HEK293 (cell line): ENCODE measurements around the gene BAIAP2.
A peak's percentile ranks its signal among the peaks of the same experiment; 100 is the strongest.

Experiments used
- CTCF ChIA-PET: fragments of 350-600 bp; formaldehyde crosslinking; extraction: SDS; loops from one replicate; lab custom pipeline; 2021; ENCODE audit warnings: antibody characterized with exemption; lab: Yijun Ruan, JAX
- POLR2A ChIA-PET: fragments of 300-600 bp; formaldehyde crosslinking; extraction: SDS; loops from one replicate; lab custom pipeline; 2020; ENCODE audit warnings: antibody characterized with exemption, inconsistent platforms; lab: Yijun Ruan, JAX
- H3K27ac ChIP-seq: fragments of 200-500 bp; sonication (Bioruptor generic); 2 replicates; pipeline ENCODE4 v1.5.1; 2014; ENCODE audit warnings: low read depth, low read length, control low read depth, inconsistent platforms; ENCODE audit errors: extremely low read depth
- H3K36me3 ChIP-seq, 2 experiments: fragments of 200-500 bp in 1 of 2; sonication (Bioruptor generic) in 1 of 2; 1 replicate in 1 of 2; 2 replicates in 1 of 2; pipeline ENCODE4 v1.5.1; 2014 to 2017; ENCODE audit warnings: inconsistent platforms in 2 of 2, low read length in 2 of 2; ENCODE audit not compliant: control insufficient read depth in 2 of 2, insufficient read depth in 1 of 2
- H3K4me1 ChIP-seq: fragments of 200-500 bp; sonication (Bioruptor generic); 2 replicates; pipeline ENCODE4 v1.5.1; 2014; ENCODE audit warnings: mild to moderate bottlenecking, low read length, inconsistent platforms; ENCODE audit not compliant: control insufficient read depth, insufficient read depth
- H3K4me3 ChIP-seq: 2 replicates; pipeline ENCODE4 v1.5.1; 2011; ENCODE audit warnings: low read depth, mild to moderate bottlenecking, control low read depth, low read length, moderate library complexity
- H3K9me3 ChIP-seq: fragments of 200-500 bp; sonication (Bioruptor generic); 2 replicates; pipeline ENCODE4 v1.5.1; 2014; ENCODE audit warnings: low read depth, low read length, inconsistent platforms; ENCODE audit not compliant: control insufficient read depth, insufficient read depth
- EGR2 ChIP-seq: fragments of 450-650 bp; formaldehyde crosslinking; IDR thresholded peaks from 2 replicates; pipeline ENCODE4 v1.5.1; 2016; ENCODE audit warnings: low read depth, missing biosample characterization, missing genetic modification characterization
- KLF10 ChIP-seq: fragments of 450-650 bp; IDR thresholded peaks from 2 replicates; pipeline ENCODE4 v1.5.1; 2018; ENCODE audit warnings: missing biosample characterization, mild to moderate bottlenecking, missing genetic modification characterization
- SP2 ChIP-seq: fragments of 450-650 bp; formaldehyde crosslinking; IDR thresholded peaks from 2 replicates; pipeline ENCODE4 v1.5.1; 2016; ENCODE audit warnings: missing biosample characterization, missing genetic modification characterization
- ZBTB1 ChIP-seq: fragments of 450-650 bp; formaldehyde crosslinking; IDR thresholded peaks from 2 replicates; pipeline ENCODE4 v1.5.1; 2016; ENCODE audit warnings: missing biosample characterization, missing genetic modification characterization
- ZNF354C ChIP-seq: fragments of 450-650 bp; formaldehyde crosslinking; IDR thresholded peaks from 2 replicates; pipeline ENCODE4 v1.5.1; 2016; ENCODE audit warnings: missing biosample characterization, missing genetic modification characterization, low read depth, borderline replicate concordance
- ZNF624 ChIP-seq: fragments of 450-650 bp; formaldehyde crosslinking; IDR thresholded peaks from 2 replicates; pipeline ENCODE4 v1.5.1; 2017; ENCODE audit warnings: missing biosample characterization, missing genetic modification characterization
- ZNF791 ChIP-seq: fragments of 450-650 bp; formaldehyde crosslinking; IDR thresholded peaks from 2 replicates; pipeline ENCODE4 v1.5.1; 2016; ENCODE audit warnings: missing biosample characterization, missing genetic modification characterization
- TF ChIP-seq, protein P1 (sequence below): fragments of 450-650 bp; formaldehyde crosslinking; IDR thresholded peaks from 2 replicates; pipeline ENCODE4 v1.5.1; 2017; ENCODE audit warnings: missing biosample characterization, missing genetic modification characterization
- TF ChIP-seq, protein P2 (sequence below): fragments of 450-650 bp; formaldehyde crosslinking; IDR thresholded peaks from 2 replicates; pipeline ENCODE4 v1.5.1; 2016; ENCODE audit warnings: missing biosample characterization, missing genetic modification characterization, borderline replicate concordance
- TF ChIP-seq, protein P3 (sequence below): fragments of 450-650 bp; formaldehyde crosslinking; IDR thresholded peaks from 2 replicates; pipeline ENCODE4 v1.5.1; 2016; ENCODE audit warnings: missing biosample characterization, missing genetic modification characterization
- TF ChIP-seq, protein P4 (sequence below): fragments of 450-650 bp; IDR thresholded peaks from 2 replicates; pipeline ENCODE4 v1.5.1; 2018; ENCODE audit warnings: missing biosample characterization, missing genetic modification characterization
- TF ChIP-seq, protein P5 (sequence below): fragments of 450-650 bp; formaldehyde crosslinking; IDR thresholded peaks from 2 replicates; pipeline ENCODE4 v1.5.1; 2016; ENCODE audit warnings: missing biosample characterization, missing genetic modification characterization

Gene BAIAP2

DNA sequence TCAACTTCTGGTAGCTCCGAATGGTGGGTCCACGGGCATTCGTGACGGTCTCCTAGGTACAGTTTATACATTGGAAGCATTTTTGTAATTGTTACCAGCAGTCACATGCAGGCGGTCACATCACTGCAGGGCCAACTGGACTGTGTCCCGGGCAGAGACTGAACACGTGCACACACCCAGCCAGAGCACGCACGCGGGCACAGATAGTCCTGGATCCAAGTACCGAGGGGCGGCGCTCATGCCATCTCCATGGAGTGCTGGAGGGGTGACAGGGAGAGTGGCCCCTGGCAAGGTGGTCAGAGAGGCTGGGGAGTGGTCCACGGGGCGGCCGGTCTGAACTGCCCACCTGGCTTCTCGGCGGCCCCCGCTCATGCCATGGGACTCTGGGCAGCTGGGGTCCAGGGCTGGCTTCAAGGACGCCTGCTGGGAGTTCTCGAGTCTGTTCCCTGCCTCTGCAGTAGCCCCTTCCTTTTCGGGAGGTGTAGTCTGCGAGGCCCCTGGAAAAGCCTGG is 34.2 kb downstream of the BAIAP2 start (continued):
- TF ChIP-seq, protein P1, sequence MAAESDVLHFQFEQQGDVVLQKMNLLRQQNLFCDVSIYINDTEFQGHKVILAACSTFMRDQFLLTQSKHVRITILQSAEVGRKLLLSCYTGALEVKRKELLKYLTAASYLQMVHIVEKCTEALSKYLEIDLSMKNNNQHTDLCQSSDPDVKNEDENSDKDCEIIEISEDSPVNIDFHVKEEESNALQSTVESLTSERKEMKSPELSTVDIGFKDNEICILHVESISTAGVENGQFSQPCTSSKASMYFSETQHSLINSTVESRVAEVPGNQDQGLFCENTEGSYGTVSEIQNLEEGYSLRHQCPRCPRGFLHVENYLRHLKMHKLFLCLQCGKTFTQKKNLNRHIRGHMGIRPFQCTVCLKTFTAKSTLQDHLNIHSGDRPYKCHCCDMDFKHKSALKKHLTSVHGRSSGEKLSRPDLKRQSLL (tag by site-specific recombination) = no peak

DNA sequence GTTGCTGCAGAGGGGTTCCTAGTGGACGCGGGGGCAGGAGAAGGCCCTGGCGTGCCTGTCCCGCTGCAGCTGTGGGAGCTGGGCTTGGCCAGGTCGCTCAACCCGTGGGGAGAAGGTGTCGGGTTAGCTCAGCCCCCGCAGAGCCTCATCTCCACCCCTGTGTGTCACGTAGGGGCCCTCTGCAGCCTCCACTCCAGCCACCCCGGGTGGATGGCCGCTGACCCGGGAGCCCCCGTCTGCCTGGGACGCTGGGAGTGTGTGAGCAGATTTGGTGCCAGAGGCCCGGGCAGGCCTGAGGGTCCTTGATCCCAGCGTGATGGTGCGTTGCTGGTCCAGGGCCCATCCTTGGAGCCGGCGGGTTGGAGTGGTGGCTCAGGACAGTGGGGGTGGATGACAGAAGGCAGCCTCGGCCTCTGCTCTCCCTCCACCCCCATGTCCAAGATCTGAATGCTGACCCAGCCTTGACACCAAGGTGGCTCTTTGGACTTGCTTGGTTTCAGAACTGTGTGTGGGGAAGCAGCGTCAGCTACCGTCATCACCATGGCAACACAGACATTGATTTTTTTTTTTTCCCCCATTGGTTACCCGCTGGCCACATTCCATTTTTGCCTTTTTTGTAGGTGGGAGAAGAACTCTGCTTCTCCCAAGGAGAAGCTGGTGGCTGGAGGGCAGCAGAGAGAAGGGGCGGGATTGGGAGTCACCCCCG is 35.7 kb downstream of the BAIAP2 start:
- ChIA-PET CTCF (interaction anchor here (0.6 to 0.9 kb wide), 2 partner anchors 31 to 894 kb away, joined by 3 to 4 read pairs; no protein-coding TSS in a partner anchor), POLR2A (interaction anchor here (0.6 kb wide), 1 partner anchor 13 kb away, joined by 4 read pairs; no protein-coding TSS in a partner anchor)
- Histone ChIP-seq H3K27ac (no peak overlapping the region), H3K9me3 (no peaks in the 10 kb centered on the region)
- TF ChIP-seq, protein P2, sequence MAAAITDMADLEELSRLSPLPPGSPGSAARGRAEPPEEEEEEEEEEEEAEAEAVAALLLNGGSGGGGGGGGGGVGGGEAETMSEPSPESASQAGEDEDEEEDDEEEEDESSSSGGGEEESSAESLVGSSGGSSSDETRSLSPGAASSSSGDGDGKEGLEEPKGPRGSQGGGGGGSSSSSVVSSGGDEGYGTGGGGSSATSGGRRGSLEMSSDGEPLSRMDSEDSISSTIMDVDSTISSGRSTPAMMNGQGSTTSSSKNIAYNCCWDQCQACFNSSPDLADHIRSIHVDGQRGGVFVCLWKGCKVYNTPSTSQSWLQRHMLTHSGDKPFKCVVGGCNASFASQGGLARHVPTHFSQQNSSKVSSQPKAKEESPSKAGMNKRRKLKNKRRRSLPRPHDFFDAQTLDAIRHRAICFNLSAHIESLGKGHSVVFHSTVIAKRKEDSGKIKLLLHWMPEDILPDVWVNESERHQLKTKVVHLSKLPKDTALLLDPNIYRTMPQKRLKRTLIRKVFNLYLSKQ = no peak
- 0 out of 2 replicates have a peak, but pooled peaks have one; percentile 24 for TF ChIP-seq EGR2 (tag by site-specific recombination)
- TF ChIP-seq, all 188 proteins: peak for 1
- Histone ChIP-seq H3K4me1 (no peaks in the 10 kb centered on the region), H3K4me3 (no peak overlapping the region), H3K36me3 (peaks cover 0 to 19% of the 10 kb centered on the region in 2 experiments; a peak in 1 of 3 replicates)

DNA sequence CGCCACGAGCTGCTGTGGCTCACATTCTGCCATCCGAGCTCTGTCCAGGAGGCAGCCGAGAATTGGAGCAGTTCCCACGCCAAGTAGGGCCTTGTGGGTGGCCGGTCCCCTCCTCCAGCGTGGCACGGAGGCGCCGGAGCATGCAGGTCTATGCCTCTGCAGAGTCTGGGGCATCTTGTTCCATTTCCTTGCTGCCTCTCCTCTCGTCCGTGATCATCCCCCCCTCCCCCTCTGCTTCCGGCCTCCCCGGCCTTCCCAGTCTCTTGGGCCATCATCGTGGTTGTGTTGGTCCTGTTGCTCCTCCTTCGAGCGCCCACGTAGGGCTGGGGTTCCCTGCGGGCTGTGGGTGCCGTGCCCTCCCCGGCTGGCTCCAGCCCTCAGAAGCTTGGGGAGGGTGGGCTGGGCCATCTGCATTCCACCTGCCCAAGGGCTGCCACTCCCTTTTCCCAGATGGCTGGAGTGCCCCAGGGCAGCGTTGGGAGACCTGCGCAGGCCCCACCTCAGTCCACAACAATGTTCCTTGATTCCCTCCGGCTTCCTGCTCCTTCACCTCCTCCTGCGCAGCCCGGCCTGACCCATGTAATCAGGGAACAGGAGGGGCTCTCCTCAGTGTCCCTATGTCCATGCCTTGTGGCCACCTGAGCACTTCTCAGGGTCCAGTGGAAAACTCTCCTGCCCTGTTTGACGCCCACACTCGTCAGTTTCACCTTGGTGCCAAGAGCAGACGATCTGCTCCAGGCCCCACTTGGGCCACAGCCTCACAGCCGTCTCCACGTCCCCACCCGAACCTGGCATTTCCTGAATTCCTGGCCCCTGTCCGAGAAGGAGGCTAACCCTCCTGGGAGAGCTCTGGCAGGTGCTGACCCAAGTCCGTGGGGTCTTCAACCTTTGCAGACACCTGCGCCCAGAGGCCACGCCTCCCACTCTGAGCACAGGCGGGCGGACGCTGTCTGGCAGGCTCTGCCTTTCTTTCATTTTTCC is 37.1 kb downstream of the BAIAP2 start:
- CTCF ChIA-PET = interaction anchor here (0.9 kb wide), 1 partner anchor 30 kb away, joined by 3 read pairs; no protein-coding TSS in a partner anchor

More for the DNA sequence above, 37.1 kb downstream of the BAIAP2 start:
- no peak overlapping the region for H3K4me3 ChIP-seq
- no peak overlapping the region for H3K27ac ChIP-seq
- no peak for TF ChIP-seq ZNF624 (tag by site-specific recombination)
- TF ChIP-seq, protein P3, sequence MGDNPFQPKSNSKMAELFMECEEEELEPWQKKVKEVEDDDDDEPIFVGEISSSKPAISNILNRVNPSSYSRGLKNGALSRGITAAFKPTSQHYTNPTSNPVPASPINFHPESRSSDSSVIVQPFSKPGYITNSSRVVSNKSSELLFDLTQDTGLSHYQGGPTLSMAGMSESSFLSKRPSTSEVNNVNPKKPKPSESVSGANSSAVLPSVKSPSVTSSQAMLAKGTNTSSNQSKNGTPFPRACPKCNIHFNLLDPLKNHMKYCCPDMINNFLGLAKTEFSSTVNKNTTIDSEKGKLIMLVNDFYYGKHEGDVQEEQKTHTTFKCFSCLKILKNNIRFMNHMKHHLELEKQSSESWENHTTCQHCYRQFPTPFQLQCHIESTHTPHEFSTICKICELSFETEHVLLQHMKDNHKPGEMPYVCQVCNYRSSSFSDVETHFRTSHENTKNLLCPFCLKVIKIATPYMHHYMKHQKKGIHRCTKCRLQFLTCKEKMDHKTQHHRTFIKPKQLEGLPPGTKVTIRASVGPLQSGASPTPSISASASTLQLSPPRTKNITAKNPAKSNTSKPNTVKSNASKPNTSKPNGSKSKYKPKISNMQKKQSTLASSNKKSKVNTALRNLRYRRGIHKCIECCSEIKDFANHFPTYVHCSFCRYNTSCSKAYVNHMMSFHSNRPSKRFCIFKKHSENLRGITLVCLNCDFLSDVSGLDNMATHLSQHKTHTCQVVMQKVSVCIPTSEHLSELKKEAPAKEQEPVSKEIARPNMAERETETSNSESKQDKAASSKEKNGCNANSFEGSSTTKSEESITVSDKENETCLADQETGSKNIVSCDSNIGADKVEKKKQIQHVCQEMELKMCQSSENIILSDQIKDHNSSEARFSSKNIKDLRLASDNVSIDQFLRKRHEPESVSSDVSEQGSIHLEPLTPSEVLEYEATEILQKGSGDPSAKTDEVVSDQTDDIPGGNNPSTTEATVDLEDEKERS (tag by site-specific recombination) = no peak
- TF ChIP-seq ZNF791 (tag by site-specific recombination) = no peak
- TF ChIP-seq, protein P4, sequence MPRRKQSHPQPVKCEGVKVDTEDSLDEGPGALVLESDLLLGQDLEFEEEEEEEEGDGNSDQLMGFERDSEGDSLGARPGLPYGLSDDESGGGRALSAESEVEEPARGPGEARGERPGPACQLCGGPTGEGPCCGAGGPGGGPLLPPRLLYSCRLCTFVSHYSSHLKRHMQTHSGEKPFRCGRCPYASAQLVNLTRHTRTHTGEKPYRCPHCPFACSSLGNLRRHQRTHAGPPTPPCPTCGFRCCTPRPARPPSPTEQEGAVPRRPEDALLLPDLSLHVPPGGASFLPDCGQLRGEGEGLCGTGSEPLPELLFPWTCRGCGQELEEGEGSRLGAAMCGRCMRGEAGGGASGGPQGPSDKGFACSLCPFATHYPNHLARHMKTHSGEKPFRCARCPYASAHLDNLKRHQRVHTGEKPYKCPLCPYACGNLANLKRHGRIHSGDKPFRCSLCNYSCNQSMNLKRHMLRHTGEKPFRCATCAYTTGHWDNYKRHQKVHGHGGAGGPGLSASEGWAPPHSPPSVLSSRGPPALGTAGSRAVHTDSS (tag by site-specific recombination) = no peak
- no peak for TF ChIP-seq ZNF354C (tag by site-specific recombination)
- TF ChIP-seq SP2 (tag by site-specific recombination) = no peak
- TF ChIP-seq, protein P5, sequence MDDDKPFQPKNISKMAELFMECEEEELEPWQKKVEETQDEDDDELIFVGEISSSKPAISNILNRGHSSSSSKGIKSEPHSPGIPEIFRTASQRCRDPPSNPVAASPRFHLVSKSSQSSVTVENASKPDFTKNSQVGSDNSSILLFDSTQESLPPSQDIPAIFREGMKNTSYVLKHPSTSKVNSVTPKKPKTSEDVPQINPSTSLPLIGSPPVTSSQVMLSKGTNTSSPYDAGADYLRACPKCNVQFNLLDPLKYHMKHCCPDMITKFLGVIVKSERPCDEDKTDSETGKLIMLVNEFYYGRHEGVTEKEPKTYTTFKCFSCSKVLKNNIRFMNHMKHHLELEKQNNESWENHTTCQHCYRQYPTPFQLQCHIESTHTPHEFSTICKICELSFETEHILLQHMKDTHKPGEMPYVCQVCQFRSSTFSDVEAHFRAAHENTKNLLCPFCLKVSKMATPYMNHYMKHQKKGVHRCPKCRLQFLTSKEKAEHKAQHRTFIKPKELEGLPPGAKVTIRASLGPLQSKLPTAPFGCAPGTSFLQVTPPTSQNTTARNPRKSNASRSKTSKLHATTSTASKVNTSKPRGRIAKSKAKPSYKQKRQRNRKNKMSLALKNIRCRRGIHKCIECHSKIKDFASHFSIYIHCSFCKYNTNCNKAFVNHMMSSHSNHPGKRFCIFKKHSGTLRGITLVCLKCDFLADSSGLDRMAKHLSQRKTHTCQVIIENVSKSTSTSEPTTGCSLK = no peak
- TF ChIP-seq KLF10 (tag by site-specific recombination) = no peak
- no peak for TF ChIP-seq ZBTB1 (tag by site-specific recombination)
- POLR2A ChIA-PET = no interaction called here
- H3K9me3 ChIP-seq = no peaks in the 10 kb centered on the region
- no peaks in the 10 kb centered on the region for H3K4me1 ChIP-seq
- peaks cover 0 to 19% of the 10 kb centered on the region in 2 experiments; a peak in 1 of 3 replicates for H3K36me3 ChIP-seq
